ENCODE data around the gene FBXO46. TPM values are rescaled to one million over a fixed set of nuclear protein-coding genes. Genes with fewer than 3 reads are reported as not detected.
"Not testable (repeated sequence)": the region's sequence is repeated elsewhere in the genome, so short reads cannot be mapped to it uniquely, and the experiment has no call there.

Gene FBXO46
- polyA plus RNA-seq, 5 donors = 10.2 to 22.1 (median 17.6) TPM

GRCh38 chr19:45733160-45733810 lies 2.6 kb upstream of the FBXO46 start, which contains the start of gene MEIOSIN:
Gene MEIOSIN, plus strand, starts transcription at chr19:45733439. Its CDS starts 1,938 bp downstream, at chr19:45735377.
- DNase-seq = no peak

GRCh38 chr19:45729800-45730290 lies 851 bp downstream of the FBXO46 start:
- no peak for DNase-seq

- not testable (repeated sequence) for DNase-seq
These were observed 2.0 kb downstream of the FBXO46 start for GRCh38 chr19:45728683-45729082.

- DNase-seq = not testable (repeated sequence)
These were observed 10.6 kb downstream of the FBXO46 start for GRCh38 chr19:45720065-45720464.

DNA sequence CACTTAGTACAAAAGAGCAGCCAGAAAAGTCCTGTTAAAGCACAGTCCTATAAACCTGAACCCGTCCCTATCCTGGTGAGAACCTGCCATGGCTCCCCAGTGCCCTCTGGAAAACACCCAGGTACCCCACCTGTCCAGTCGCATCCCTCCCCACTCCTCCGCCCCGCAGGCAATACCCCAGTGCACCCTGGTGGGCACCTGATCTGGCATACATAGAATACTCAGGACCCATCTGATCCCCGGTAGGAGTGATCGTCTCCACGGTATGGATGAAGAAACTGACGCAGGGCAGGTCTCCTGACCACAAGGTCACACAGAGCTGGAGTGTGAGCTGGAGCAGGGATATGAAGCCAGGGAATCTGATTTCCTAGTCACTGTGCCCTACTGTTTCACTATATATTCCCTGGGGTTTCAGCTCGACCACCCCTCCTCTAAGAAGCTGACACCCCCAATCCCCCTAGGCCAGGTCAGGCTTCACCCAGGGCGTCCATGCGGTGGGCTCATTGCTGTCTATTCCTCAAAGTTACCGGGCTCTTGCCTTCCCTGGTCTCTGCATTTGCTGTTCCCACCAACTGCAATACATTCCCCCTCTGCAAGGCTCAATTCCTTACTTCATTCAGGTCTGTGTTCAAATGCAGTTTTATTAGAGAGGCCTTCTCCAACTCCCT lies 12.6 kb downstream of the FBXO46 start:
- DNase-seq = no peak

- peak; percentile 98 to 99 for DNase-seq
These were observed 13.3 kb downstream of the FBXO46 start for GRCh38 chr19:45717131-45717982.

- DNase-seq = peak; percentile 37 to 44
These were observed 14.2 kb downstream of the FBXO46 start for GRCh38 chr19:45716359-45717130.

DNA sequence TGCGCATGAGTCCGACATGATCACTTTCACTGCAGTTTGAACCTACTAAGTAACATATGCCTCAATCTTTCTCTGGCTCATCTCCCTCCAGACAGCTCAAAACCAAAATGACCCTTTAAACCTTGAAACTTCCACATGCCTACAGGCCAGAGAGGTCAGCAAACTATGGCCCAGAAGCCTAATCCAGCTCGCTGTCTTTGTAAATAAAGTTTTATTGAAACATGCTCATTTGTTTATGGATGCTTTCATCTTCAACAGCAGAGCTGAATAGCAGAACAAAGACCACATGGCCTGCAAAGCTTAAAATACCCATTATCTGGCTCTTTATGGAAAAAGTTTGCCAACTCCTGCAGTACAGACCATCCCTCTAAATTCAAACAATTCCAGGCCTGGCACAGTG lies 15.6 kb downstream of the FBXO46 start:
- DNase-seq = no peak

GRCh38 chr19:45713141-45713540 lies 17.6 kb downstream of the FBXO46 start:
- DNase-seq = no peak

DNA sequence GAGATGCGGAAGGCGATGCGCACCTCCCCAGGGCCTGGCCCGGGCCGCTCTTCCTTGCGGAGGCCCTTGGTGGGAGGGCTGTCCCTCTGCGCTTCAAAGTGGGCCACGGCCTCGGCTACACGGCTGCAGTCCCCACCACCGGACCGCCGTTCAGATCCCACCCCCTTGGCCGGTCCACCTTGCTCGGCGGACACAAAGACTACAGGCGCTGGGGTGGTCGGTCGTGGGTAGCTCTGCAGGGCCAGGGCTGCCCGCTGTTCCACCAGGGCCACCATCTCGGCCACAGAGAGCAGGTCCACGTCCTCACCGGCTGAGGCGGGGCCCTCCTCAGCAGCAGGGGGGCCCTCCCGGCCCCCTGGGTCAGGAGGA lies 18.0 kb downstream of the FBXO46 start:
- DNase-seq = no peak

- no peak for DNase-seq
These were observed 18.6 kb downstream of the FBXO46 start for GRCh38 chr19:45711851-45712698.

- no peak for DNase-seq
These were observed 20.2 kb downstream of the FBXO46 start for GRCh38 chr19:45710356-45711130.

DNA sequence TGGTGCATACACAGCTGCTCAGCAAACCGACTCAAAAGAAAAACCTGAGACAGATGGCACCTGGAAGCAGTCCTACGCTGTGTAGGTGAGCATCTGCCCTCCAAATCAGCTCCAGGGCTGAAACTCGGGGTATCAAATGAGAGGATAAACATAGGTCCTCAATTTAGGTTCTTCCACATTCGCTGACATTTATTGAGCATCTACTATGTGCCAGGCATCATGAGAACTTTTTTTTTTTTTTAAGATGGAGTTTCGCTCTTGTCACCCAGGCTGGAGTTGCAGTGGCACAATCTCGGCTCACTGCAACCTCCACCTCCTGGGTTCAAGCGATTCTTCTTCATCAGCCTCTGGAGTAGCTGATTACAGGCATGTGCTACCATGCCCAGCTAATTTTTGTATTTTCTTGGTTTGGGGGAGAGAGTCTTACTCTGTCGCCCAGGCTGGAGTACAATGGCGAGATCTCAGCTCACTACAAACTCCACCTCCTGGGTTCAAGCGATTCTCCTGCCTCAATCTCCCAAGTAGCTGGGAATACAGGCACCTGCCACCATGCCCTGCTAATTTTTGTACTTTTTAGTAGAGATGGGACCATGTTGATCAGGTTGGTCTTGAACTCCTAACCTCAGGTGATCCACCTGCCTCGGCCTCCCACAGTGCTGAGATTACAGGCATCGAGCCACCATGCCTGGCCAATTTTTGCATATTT lies 24.8 kb downstream of the FBXO46 start:
- no peak for DNase-seq

DNA sequence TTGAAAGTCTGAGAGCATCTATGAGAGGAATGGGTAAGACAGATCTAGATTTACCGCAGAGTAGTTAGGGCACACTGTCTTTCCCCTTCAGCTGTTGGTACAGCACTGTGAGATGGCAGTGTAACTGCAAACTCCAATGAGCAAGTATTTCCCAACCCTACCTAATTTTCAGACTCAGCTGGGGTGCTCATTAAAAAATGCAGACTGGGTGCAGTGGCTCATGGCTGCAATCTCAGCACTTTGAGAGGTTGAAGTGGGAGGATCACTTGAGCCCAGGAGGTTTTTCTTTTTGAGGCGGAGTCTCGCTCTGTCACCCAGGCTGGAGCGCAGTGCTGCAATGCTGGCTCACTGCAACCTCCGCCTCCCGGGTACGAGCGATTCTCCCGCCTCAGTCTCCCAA lies 25.6 kb downstream of the FBXO46 start:
- DNase-seq = no peak

- DNase-seq = no peak
These were observed 29.0 kb downstream of the FBXO46 start for GRCh38 chr19:45701676-45702075.

- peak; percentile 46 to 60 for DNase-seq
These were observed 37.4 kb downstream of the FBXO46 start for GRCh38 chr19:45693106-45693788.

- peak; percentile 99 for DNase-seq
These were observed 38.2 kb downstream of the FBXO46 start, which contains the start of gene QPCTL for GRCh38 chr19:45692187-45693105. Gene QPCTL, plus strand, starts transcription at chr19:45692666. Its CDS starts 38 bp downstream, at chr19:45692704.

Measured in right lung (tissue), 5 donors.